HG03469 (cell line): ENCODE measurements around the gene CISD2.
A peak's percentile ranks its signal among the peaks of the same experiment; 100 is the strongest.
"Not testable (repeated sequence)": the region's sequence is repeated elsewhere in the genome, so short reads cannot be mapped to it uniquely, and the experiment has no call there.

Experiments used
- ATAC-seq: cut with Tn5 transposase; IDR thresholded peaks from one replicate; pipeline ENCODE4 v1.9.1; 2021; ENCODE audit warnings: mild to moderate bottlenecking, moderate library complexity, moderate number of reproducible peaks; ENCODE audit not compliant: unreplicated experiment

The CISD2 gene

GRCh38 chr4:102868781-102869568 lies at the start of gene CISD2:
Gene CISD2, plus strand, starts transcription at chr4:102868992. Its CDS starts 93 bp downstream, at chr4:102869085.
- peak; percentile 78 for ATAC-seq

- ATAC-seq, result not testable (repeated sequence)
Observed at GRCh38 chr4:102819100-102819499, 49.7 kb upstream of the CISD2 start.

GRCh38 chr4:102819588-102820365 lies 49.0 kb upstream of the CISD2 start:
- ATAC-seq, result no peak

- ATAC-seq, result no peak
Observed at GRCh38 chr4:102823464-102823863, 45.3 kb upstream of the CISD2 start.

GRCh38 chr4:102823897-102824296 lies 44.9 kb upstream of the CISD2 start:
- no peak for ATAC-seq

- ATAC-seq, result no peak
Observed at GRCh38 chr4:102824398-102824797, 44.4 kb upstream of the CISD2 start.

GRCh38 chr4:102825261-102826091 lies 43.3 kb upstream of the CISD2 start:
- no peak for ATAC-seq

GRCh38 chr4:102826105-102826889 lies 42.5 kb upstream of the CISD2 start:
- no peak for ATAC-seq

GRCh38 chr4:102826890-102827673 lies 41.7 kb upstream of the CISD2 start, which contains the start of gene UBE2D3:
Gene UBE2D3, minus strand, starts transcription at chr4:102827551. Its CDS starts 1,043 bp downstream, at chr4:102826508.
- ATAC-seq, result no peak

GRCh38 chr4:102827674-102828496 lies 40.9 kb upstream of the CISD2 start:
- ATAC-seq, result peak; percentile 78

- no peak for ATAC-seq
Observed at GRCh38 chr4:102828497-102828808, 40.3 kb upstream of the CISD2 start.

GRCh38 chr4:102829803-102830202 lies 39.0 kb upstream of the CISD2 start:
- ATAC-seq, result no peak

- ATAC-seq, result no peak
Observed at GRCh38 chr4:102832105-102832504, 36.7 kb upstream of the CISD2 start.

GRCh38 chr4:102832667-102833066 lies 36.1 kb upstream of the CISD2 start:
- no peak for ATAC-seq

GRCh38 chr4:102836596-102836995 lies 32.2 kb upstream of the CISD2 start:
- no peak for ATAC-seq

- ATAC-seq, result no peak
Observed at GRCh38 chr4:102842367-102842766, 26.4 kb upstream of the CISD2 start.

GRCh38 chr4:102843273-102843672 lies 25.5 kb upstream of the CISD2 start:
- ATAC-seq, result no peak

- ATAC-seq, result no peak
Observed at GRCh38 chr4:102843938-102844337, 24.9 kb upstream of the CISD2 start.

GRCh38 chr4:102847687-102848086 lies 21.1 kb upstream of the CISD2 start:
- ATAC-seq, result no peak
